H1 (cell line): ENCODE data around the gene AKR1B15. TPM values are rescaled to one million over a fixed set of nuclear protein-coding genes. Genes with fewer than 3 reads are reported as not detected.

Source experiments
- CTCF ChIA-PET: fragments of 300-600 bp; sonication (Branson Sonifier 250); formaldehyde crosslinking; loops from one replicate; lab custom pipeline; 2021; ENCODE audit not compliant: partially characterized antibody; lab: Charles Lee
- POLR2A ChIA-PET: fragments of 300-600 bp; sonication (Branson Sonifier 250); formaldehyde crosslinking; loops from one replicate; lab custom pipeline; 2021; ENCODE audit warnings: inconsistent platforms; ENCODE audit not compliant: partially characterized antibody; lab: Charles Lee
- DNase-seq, 2 experiments: peaks; one replicate each; pipeline versions ENCODE4 v3.0.0 to v3.0.0-alpha.2; 2010 to 2022; ENCODE audit warnings: low spot score in 2 of 2, low read depth in 1 of 2, mixed read lengths in 1 of 2
- FAIRE-seq: peaks from 2 replicates; lab custom pipeline; 2011; peaks lifted over from hg19 to GRCh38; lab: Jason Lieb, UNC
- H2AFZ ChIP-seq: 2 replicates; pipeline ENCODE4 v1.8.1; 2012; ENCODE audit warnings: low read length, inconsistent platforms
- H2AK5ac ChIP-seq: 2 replicates; pipeline ENCODE4 v1.6.1; 2013; ENCODE audit warnings: low read depth, low read length
- H2BK120ac ChIP-seq: replicated peaks from 2 replicates; pipeline ENCODE3; 2013; ENCODE audit warnings: low read depth, low read length, inconsistent platforms
- H2BK12ac ChIP-seq: 2 replicates; pipeline ENCODE4 v1.6.1; 2013; ENCODE audit warnings: low read depth, low read length
- H2BK15ac ChIP-seq: 2 replicates; pipeline ENCODE4 v1.6.1; 2013; ENCODE audit warnings: low read length
- H2BK20ac ChIP-seq: 2 replicates; pipeline ENCODE4 v1.6.1; 2013; ENCODE audit warnings: low read length
- H2BK5ac ChIP-seq: 2 replicates; pipeline ENCODE4 v1.6.1; 2013; ENCODE audit warnings: low read depth, low read length
- H3K14ac ChIP-seq: 2 replicates; pipeline ENCODE4 v1.6.1; 2013; ENCODE audit warnings: inconsistent platforms; ENCODE audit not compliant: insufficient read length
- H3K18ac ChIP-seq: 2 replicates; pipeline ENCODE4 v1.6.1; 2013; ENCODE audit warnings: low read length; ENCODE audit errors: extremely low read depth
- H3K23ac ChIP-seq: 2 replicates; pipeline ENCODE4 v1.6.1; 2013; ENCODE audit warnings: inconsistent platforms; ENCODE audit not compliant: insufficient read length
- H3K23me2 ChIP-seq: 2 replicates; pipeline ENCODE4 v1.6.1; 2013; ENCODE audit warnings: low read depth, low read length
- H3K27ac ChIP-seq: 2 replicates; pipeline ENCODE4 v1.6.1; 2011; ENCODE audit warnings: low read depth, low read length, inconsistent platforms
- H3K27me3 ChIP-seq, 4 experiments: replicated peaks in 1 of 4; 1 replicate in 1 of 4; 2 replicates in 3 of 4; pipeline versions ENCODE4 v1.6.1 to v1.8.1; 2011 to 2013; ENCODE audit warnings: low read length in 3 of 4, mild to moderate bottlenecking in 3 of 4, inconsistent platforms in 2 of 4, mixed read lengths in 2 of 4, moderate library complexity in 1 of 4; ENCODE audit not compliant: control insufficient read depth in 3 of 4, insufficient read depth in 3 of 4; ENCODE audit errors: extremely low read depth in 1 of 4
- H3K36me3 ChIP-seq, 4 experiments: 2 replicates each; pipeline versions ENCODE4 v1.6.1 to v1.8.1; 2011 to 2013; ENCODE audit warnings: mild to moderate bottlenecking in 4 of 4, low read length in 3 of 4, moderate library complexity in 2 of 4, control low read depth in 1 of 4, inconsistent platforms in 1 of 4; ENCODE audit not compliant: insufficient read depth in 4 of 4, control insufficient read depth in 2 of 4
- H3K4ac ChIP-seq: replicated peaks from 2 replicates; pipeline ENCODE3; 2013; ENCODE audit warnings: low read length, low read depth, mixed read lengths, inconsistent platforms; ENCODE audit not compliant: insufficient read length
- H3K4me1 ChIP-seq, 4 experiments: replicated peaks in 1 of 4; 1 replicate in 1 of 4; 2 replicates in 3 of 4; pipeline versions ENCODE4 v1.6.1 to v1.8.1; 2011 to 2013; ENCODE audit warnings: low read length in 3 of 4, inconsistent platforms in 2 of 4, mixed read lengths in 1 of 4; ENCODE audit not compliant: insufficient read depth in 4 of 4, control insufficient read depth in 3 of 4
- H3K4me2 ChIP-seq, 2 experiments: 2 replicates each; pipeline versions ENCODE4 v1.6.1 to v1.8.1; 2011 to 2013; ENCODE audit warnings: low read depth in 2 of 2, low read length in 2 of 2, control low read depth in 1 of 2, inconsistent platforms in 1 of 2, mild to moderate bottlenecking in 1 of 2; ENCODE audit not compliant: insufficient read depth in 1 of 2
- H3K4me3 ChIP-seq, 4 experiments: fragments of 200-600, 300-600 bp in 1 of 4; sonication (generic), shearing (Covaris generic), sonication (Bioruptor Twin) in 1 of 4; 2 replicates each; pipeline versions ENCODE4 v1.5.1 to v1.8.1; 2011 to 2016; ENCODE audit warnings: low read length in 4 of 4, low read depth in 3 of 4, control low read depth in 2 of 4, inconsistent platforms in 2 of 4, mild to moderate bottlenecking in 2 of 4, mixed read lengths in 1 of 4, moderate library complexity in 1 of 4; ENCODE audit not compliant: insufficient read depth in 2 of 4; ENCODE audit errors: extremely low read depth in 1 of 4
- H3K56ac ChIP-seq: replicated peaks from 2 replicates; pipeline ENCODE3; 2013; ENCODE audit warnings: low read depth, mild to moderate bottlenecking, mixed read lengths, low read length, inconsistent platforms; ENCODE audit not compliant: insufficient read length
- H3K79me1 ChIP-seq: 2 replicates; pipeline ENCODE4 v1.6.1; 2013; ENCODE audit warnings: low read depth, low read length, control low read depth
- H3K79me2 ChIP-seq, 2 experiments: 2 replicates each; pipeline versions ENCODE4 v1.6.1 to v1.8.1; 2012 to 2013; ENCODE audit warnings: low read length in 2 of 2, mild to moderate bottlenecking in 2 of 2, inconsistent platforms in 1 of 2; ENCODE audit not compliant: insufficient read depth in 2 of 2, control insufficient read depth in 1 of 2
- H3K9ac ChIP-seq, 4 experiments: replicated peaks in 1 of 4; 1 replicate in 1 of 4; 2 replicates in 3 of 4; pipeline versions ENCODE4 v1.6.1 to v1.8.1; 2011 to 2013; ENCODE audit warnings: low read depth in 3 of 4, low read length in 3 of 4, control low read depth in 2 of 4, mild to moderate bottlenecking in 2 of 4, moderate library complexity in 2 of 4, inconsistent platforms in 1 of 4; ENCODE audit errors: extremely low read depth in 1 of 4
- H3K9me3 ChIP-seq, 2 experiments: 2 replicates each; pipeline versions ENCODE4 v1.6.1 to v1.8.1; 2012 to 2013; ENCODE audit warnings: mild to moderate bottlenecking in 2 of 2, moderate library complexity in 2 of 2, control low read depth in 1 of 2, inconsistent platforms in 1 of 2, low read depth in 1 of 2, low read length in 1 of 2, mixed read lengths in 1 of 2; ENCODE audit not compliant: insufficient read depth in 2 of 2
- H4K20me1 ChIP-seq, 2 experiments: replicated peaks in 1 of 2; 2 replicates each; pipeline versions ENCODE3 to v1.8.1; 2011 to 2013; ENCODE audit warnings: inconsistent platforms in 2 of 2, low read length in 2 of 2, mild to moderate bottlenecking in 1 of 2; ENCODE audit not compliant: insufficient read depth in 2 of 2, control insufficient read depth in 1 of 2
- H4K5ac ChIP-seq: 2 replicates; pipeline ENCODE4 v1.6.1; 2013; ENCODE audit warnings: low read length, low read depth, mixed read lengths, inconsistent platforms; ENCODE audit not compliant: insufficient read length
- H4K8ac ChIP-seq: 2 replicates; pipeline ENCODE4 v1.8.0; 2013; ENCODE audit warnings: mild to moderate bottlenecking, moderate library complexity, low read length, inconsistent platforms; ENCODE audit not compliant: insufficient read depth; ENCODE audit errors: extremely low read depth
- H4K91ac ChIP-seq: replicated peaks from 2 replicates; pipeline ENCODE3; 2013; ENCODE audit warnings: low read length, mixed read lengths, inconsistent platforms; ENCODE audit not compliant: insufficient read length
- CTBP2 ChIP-seq: IDR thresholded peaks from 2 replicates; pipeline ENCODE4 v1.7.0; 2011; ENCODE audit warnings: borderline replicate concordance, mild to moderate bottlenecking, moderate library complexity, mixed read lengths, low read length; ENCODE audit not compliant: insufficient read depth, insufficient read length
- WGBS, 2 experiments: shearing (Covaris generic) in 1 of 2; methylation state at CpG; one replicate each; pipeline versions ENCODE4 v1.1.6 to v1.1.7; 2013 to 2015; ENCODE audit warnings: low lambda C conversion rate in 2 of 2, mixed read lengths in 2 of 2, inconsistent platforms in 1 of 2, low coverage in 1 of 2, missing lambda C conversion rate in 1 of 2; ENCODE audit not compliant: insufficient replicate concordance in 2 of 2, insufficient coverage in 1 of 2, insufficient read length in 1 of 2; ENCODE audit errors: extremely low coverage in 1 of 2, missing lambda C conversion rate in 1 of 2; 5-methylcytosine and 5-hydroxymethylcytosine counted together
- polyA plus RNA-seq, 7 experiments: library from polyadenylated mRNA; depleted of rRNA in 3 of 7; stranded (reverse) in 5 of 7; unstranded in 2 of 7; fragments of >200 nt in 5 of 7; fragments of 200-250 nt in 2 of 7; gene quantifications; 1 replicate in 5 of 7; 2 replicates in 1 of 7; 4 replicates in 1 of 7; pipeline versions ENCODE4 v1.2.1 to v1.2.3, GENCODE V29; 2011 to 2013; ENCODE audit warnings: missing spikeins in 2 of 7, mixed read lengths in 2 of 7
- total RNA-seq: library from RNA; stranded (reverse); fragmentation: NEBNext Ultra II Directional; extraction: Animal tissue kit (Norgen Biotek cat#: 25700); gene quantifications from 2 replicates; pipeline ENCODE4 v1.2.1, GENCODE V29; 2021

The AKR1B15 gene
- total and polyA plus RNA-seq, 2 of the 8 experiments (the other 6 are each of a cell fraction or from before 2014, with no cell fraction given), result 0.15 to 0.47 TPM

DNA sequence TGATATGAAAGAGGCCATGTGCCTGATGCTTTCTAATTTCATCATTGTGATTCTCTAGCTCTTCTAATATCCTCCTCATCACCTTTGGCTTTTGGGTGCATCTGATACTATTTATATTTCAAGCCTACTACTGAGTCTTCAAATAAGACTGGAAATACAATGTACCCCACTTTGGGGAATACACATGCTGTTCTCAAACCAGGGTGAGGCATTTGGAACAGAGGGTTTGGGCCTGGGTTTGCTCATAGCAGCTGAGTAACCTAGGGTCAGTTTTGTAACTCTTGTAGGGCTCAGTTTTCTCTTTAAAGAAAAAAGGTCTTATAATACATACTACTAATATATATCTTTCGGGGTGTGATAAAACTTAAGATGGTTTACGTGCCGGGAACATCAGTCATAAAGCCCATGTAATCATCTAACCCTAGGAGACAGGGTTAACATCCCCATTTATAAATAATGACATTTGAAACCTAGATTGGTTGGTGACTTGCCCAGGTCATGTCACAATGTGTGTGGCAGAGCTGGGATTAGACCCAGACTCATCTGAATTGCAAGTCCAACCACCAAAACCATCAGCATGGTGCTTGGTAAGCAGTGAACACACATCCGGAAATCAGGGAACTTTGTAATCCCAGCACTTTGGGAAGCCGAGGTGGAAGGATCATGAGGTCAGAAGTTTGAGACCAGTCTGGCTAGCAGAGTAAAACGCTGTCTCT is 23.0 kb downstream of the AKR1B15 start:
- Histone ChIP-seq H2BK12ac (no peak overlapping the region), H3K36me3 (no peaks in the 10 kb centered on the region), H2BK5ac (no peak overlapping the region), H3K23ac (no peak overlapping the region), H3K4me1 (no peaks in the 10 kb centered on the region), H3K4ac (no peak overlapping the region), H2BK20ac (no peak overlapping the region), H2AK5ac (no peak overlapping the region), H2BK15ac (no peak overlapping the region), H3K23me2 (no peaks in the 10 kb centered on the region), H4K20me1 (no peaks in the 10 kb centered on the region), H4K8ac (no peak overlapping the region), H3K4me2 (no peak overlapping the region), H3K4me3 (no peak overlapping the region), H3K79me1 (no peaks in the 10 kb centered on the region), H3K18ac (no peak overlapping the region), H4K5ac (no peak overlapping the region), H2AFZ (no peak overlapping the region), H3K9me3 (peaks cover 8 to 25% of the 10 kb centered on the region in 2 experiments; a peak in 3 of 4 replicates), H3K27ac (no peak overlapping the region), H3K79me2 (no peaks in the 10 kb centered on the region), H2BK120ac (no peak overlapping the region), H4K91ac (no peak overlapping the region), H3K14ac (no peak overlapping the region), H3K9ac (no peak overlapping the region), H3K56ac (no peak overlapping the region), H3K27me3 (peaks cover 0 to 1% (median 0%) of the 10 kb centered on the region in 4 experiments; a peak in 1 of 7 replicates)
- ChIA-PET POLR2A (interaction anchor here (0.7 kb wide), 1 partner anchor 141 kb away, joined by 3 read pairs; no protein-coding TSS in a partner anchor), CTCF (no interaction called here)
- FAIRE-seq (no peak), DNase-seq (no peak)
- no peak for TF ChIP-seq CTBP2
- WGBS, 2 experiments, result 76% methylated on average over 6 of the region's 6 CpGs; no CpG with 5 or more reads in 1 of the 2 experiments
